NCI-H1694 treated with DMSO at 0.1 percent for 48 hours (cell line): ENCODE measurements around the gene FABP2.
"Not testable (repeated sequence)": the region's sequence is repeated elsewhere in the genome, so short reads cannot be mapped to it uniquely, and the experiment has no call there.

ENCODE experiments used
- DNase-seq: peaks from one replicate; lab custom pipeline; 2025; lab: John Stamatoyannopoulos, UW

FABP2 gene

GRCh38 chr4:119321921-119322687, at the start of gene FABP2:
Gene FABP2, minus strand, starts transcription at chr4:119322138. Its CDS starts 36 bp downstream, at chr4:119322102.
- no peak for DNase-seq

DNA sequence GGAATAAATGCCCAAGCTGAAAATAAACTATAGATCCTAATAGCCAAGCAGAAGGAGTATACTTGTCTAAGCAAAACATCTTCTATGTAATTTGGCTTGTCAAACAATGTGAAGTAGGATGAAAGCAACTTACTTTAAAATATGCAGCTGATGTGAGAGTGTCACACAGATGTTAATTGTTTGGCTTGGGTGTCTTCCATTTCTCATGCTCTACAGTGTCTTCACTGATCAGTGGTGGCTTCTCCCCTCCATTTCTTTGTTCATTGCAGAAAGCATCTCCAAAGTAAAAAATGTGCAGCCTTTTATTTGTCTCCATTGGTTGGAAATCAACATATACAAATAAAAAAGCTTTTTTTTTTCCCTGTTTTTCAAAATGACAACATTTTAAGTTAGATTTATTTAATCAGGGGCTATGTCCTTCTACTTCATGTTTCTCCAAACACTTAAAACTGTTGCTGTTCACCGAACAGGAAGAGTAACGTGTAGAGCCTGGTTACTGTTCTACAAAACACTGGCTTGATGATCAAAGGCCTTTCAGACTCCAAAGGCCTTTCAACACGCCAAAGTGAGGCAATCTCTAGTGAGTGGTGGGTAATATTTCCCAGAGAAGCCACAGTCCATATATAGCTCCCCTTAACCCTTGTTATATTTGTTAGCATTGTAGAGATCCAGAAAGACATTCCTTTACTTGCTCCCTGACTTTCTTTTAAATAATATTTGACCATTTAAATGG, 49.2 kb upstream of the FABP2 start:
- not testable (repeated sequence) for DNase-seq

DNA sequence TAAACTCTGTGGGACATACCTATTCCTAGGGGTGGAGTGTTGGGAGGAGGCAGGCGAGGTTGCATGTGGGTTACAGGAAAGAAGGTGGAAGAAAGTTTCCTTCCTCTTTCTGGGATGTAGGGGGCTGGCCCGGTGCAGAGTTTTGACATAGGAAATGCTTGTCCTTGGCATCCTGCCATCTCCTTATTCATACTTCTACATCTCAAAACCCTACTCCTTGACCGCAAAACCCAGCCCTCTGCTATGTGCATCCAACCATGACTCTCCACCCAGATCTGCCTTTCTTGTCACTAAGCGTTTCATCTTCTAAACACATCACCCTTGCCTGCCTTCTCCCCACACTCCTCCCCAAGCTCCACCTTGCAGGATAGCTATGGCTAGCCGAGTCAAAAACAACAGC, 48.5 kb upstream of the FABP2 start:
- not testable (repeated sequence) for DNase-seq

- DNase-seq = not testable (repeated sequence)
Observed at GRCh38 chr4:119366802-119367201, 44.9 kb upstream of the FABP2 start.

DNA sequence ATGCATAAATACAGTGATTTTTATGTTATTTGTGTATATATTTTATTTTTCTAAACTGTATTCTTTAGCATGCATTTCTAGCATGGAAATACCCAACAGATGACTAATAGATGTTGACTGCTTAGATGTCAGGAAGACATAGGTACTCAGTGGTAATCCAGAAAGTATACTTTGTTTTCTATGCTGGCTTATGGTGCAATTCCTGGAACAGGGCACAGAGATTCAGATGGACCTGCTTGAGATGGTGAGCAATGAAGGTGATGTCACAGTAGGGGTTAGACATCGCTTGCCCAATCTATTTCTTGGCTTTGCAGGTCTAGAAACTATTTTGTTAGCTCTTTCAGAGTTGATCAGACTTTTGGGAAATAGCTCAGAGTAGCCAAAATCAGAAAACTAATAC, 42.3 kb upstream of the FABP2 start:
- not testable (repeated sequence) for DNase-seq

DNA sequence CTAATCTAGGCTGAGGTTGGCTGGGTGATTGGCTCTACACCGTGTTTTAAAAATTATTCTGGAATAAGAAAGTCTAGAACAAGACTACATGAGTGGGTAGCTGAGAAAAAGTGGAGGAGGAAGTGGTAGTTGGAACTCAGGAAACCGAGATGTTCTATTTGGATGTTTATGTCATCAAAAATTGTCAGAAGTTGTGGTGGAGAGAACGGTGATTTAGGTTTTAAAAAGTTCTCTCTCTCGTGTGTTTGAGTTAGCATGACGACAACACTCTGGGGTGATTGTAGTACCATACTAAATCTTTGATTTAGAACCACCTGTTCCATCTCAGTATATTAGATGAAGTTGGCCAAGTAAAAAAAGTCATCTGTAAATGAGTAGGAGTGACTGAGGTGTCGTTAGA, 41.4 kb upstream of the FABP2 start:
- DNase-seq = not testable (repeated sequence)

DNA sequence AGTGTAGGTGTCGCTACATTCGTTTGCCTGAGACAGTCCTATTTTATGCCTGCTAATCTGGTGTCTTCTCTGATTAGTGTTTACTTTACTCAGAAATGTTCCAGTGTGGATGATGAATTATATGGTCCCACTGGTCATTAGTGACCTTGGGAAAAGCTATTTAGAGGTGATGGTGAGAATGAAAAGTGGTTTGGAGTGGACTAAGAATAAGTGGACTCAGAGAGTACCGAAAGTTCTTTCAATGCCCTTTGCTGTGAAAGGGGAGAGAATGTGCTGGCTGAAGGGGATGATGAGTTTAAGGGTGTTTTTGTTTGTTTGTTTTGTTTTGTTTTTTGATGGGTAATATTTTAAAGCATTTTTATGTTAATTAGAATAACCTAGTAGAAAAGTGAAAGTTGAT, 40.5 kb upstream of the FABP2 start:
- DNase-seq = not testable (repeated sequence)

DNA sequence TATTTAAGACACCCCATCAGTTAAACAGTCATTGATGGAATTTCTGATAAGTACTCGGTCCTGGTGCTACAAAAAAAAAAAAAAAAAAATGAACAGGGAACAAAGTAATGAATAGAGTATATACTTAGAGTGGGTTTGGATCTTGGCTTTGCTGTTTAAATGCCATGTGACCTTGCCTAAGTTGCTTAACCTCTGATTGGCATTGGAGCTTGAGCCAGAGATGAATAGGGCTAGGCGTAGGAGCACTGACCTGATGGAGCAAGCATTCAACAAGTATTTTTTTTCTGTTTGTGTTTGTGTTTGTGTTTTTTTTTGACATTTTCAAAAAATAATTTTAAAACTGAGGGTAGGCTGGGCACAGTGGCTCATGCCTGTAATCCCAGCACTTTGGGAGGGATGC, 37.9 kb upstream of the FABP2 start:
- not testable (repeated sequence) for DNase-seq

GRCh38 chr4:119356796-119357195, 34.9 kb upstream of the FABP2 start:
- not testable (repeated sequence) for DNase-seq

DNA sequence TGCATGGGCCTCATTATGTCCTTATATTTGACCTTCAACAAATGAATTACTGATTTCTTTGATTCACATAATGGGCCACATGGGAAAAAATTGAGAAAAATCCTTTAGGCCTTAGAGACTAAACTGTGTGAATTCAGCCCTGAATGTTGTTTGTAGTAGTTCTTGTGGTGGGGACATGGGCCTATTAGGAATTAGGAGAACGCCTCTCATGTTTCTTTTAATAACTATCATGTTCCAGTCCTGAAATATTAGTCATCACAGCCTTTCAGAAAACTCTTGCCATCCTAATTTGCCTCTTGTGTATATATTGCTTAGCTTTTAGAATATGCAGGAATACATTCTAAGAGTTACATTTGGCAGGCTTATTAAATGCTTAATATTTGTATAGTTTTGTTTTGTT, 34.1 kb upstream of the FABP2 start:
- not testable (repeated sequence) for DNase-seq

GRCh38 chr4:119353364-119353763, 31.4 kb upstream of the FABP2 start:
- DNase-seq = not testable (repeated sequence)

GRCh38 chr4:119348169-119348568, 26.2 kb upstream of the FABP2 start:
- DNase-seq = not testable (repeated sequence)

- DNase-seq = not testable (repeated sequence)
Observed at GRCh38 chr4:119343293-119343692, 21.4 kb upstream of the FABP2 start.

GRCh38 chr4:119339895-119340294, 18.0 kb upstream of the FABP2 start:
- DNase-seq = not testable (repeated sequence)

- DNase-seq = no peak
Observed at GRCh38 chr4:119337010-119337409, 15.1 kb upstream of the FABP2 start.

GRCh38 chr4:119336332-119336979, 14.5 kb upstream of the FABP2 start:
- DNase-seq = not testable (repeated sequence)

DNA sequence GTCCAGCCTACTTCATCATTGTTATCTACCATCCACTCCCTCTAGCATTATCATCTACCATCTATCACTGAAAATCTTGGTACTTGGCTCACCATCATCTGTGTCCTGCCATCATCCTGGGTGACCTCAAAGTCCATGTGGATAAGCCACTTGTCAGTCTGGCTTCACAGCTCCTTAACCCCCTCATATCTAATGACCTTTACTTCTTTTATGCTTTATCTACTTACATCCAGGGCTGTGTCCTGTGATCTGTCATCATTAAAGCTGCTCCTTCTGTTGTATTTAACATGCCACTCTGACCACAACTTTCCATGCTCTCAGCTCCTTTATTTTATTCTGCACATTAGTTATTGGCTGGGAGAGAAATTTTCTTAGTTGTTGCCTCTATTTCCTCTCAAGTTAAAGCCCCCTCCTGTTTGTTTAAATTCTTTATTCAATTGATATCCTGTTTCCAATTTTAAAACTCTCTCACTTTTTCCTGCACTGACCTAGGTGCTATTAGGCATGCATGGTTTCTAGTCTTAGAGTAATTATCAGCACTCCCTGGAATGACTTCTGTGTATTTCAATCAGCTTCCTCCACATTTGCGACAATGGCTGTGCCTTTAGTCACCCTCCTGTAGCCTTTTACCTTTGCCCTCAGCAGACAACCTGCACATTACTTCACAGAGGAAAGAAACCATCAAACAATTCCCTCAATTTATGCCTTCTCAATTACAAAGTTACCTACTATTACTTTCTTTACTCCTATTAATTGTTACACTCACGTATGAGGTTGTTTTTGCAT, 8.1 kb upstream of the FABP2 start:
- no peak for DNase-seq

DNA sequence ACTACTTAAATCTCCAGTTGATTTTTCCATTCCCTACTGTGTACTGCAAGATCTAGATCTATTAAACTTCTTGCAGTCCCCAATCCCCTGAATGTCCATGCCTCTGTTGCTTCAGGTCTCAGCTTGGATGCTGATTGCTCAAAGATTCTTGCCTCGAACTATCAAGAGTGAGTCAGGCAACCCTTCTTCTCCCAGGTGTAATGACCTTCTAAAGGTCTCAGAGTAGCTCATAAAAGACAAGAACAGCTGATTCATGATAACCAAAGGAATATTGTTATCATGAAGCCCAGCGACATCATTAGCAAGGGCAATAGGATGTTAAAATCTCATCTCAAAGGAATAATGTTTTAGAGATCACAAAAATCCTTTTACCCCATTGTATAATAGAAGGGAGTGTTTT, 6.8 kb upstream of the FABP2 start:
- DNase-seq = no peak

GRCh38 chr4:119317990-119318389, 3.9 kb downstream of the FABP2 start:
- DNase-seq = no peak

DNA sequence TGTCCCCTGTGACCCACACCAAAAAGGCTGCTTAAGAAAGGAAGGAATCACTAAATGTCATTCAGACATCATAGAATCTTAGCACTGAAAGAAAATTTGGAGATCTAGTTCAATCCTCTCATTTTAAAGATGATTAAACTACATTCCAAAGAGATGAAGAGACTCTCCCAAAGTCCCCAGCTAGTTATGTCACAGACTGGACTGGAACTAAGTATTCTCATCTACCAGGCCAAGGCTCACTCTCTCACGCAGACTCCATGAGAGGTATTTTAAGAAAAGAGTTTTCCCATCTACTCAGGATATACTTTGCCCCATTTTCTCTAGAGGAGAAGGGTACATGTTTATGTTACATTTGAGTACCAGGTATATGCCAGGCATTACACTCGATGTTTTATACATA, 6.9 kb downstream of the FABP2 start:
- no peak for DNase-seq

DNA sequence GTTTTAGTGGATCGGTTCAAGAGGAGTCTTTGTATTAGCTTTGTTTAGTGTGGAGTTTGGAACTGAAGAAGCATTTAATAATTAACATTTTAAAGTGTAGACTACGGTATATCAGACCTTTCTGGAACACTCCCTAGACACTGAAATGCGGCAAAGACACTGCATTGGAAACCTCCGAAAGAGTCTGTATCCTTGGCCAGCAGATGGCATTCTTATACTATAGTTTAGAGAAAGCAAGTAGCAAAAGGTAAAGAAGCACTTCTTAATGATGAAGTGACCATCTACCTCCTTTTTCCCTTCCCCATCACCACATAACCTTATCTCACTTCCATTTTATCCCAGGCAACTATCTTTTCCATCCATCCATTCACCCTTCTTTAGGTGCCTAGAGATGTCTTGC, 7.6 kb downstream of the FABP2 start:
- peak; percentile 32 for DNase-seq

DNA sequence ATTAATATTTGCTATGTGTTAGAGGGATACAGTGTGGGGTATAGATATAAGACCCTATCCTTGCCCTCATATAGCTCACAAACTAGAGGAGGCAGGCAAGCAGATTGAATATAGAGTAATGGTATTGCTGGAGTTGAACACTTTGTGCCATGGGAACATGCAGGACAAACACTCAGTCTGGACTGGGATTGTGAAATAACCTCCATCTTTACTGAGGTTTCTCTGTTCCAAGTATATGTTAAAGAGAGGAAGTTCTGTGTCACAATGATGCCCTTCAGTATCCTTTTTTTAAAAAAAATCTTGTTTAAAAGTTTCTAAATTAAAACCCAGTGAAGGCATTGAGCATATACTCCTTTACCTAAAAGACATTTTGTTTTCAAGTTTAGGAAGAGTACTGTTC, 8.7 kb downstream of the FABP2 start:
- no peak for DNase-seq
